ENCODE measurements around the gene MRPL3. TPM values are rescaled to one million over a fixed set of nuclear protein-coding genes. Genes with fewer than 3 reads are reported as not detected.

MRPL3 gene
- polyA plus RNA-seq, 2 of the 4 experiments (the other 2 are of a cell fraction) = 108 to 215 TPM

- Histone ChIP-seq H3K4me2 (no peak overlapping the region), H3K4me1 (no peaks in the 10 kb centered on the region), H3K4me3 (no peak overlapping the region), H3K9me3 (no peaks in the 10 kb centered on the region), H3K27ac (no peak overlapping the region)
- POLR2A ChIA-PET = no interaction called here
- DNase-seq (ENCODE audit: low read depth in 1 of 2, low spot score in 1 of 2) (no peak), ATAC-seq (no peak), FAIRE-seq (no peak)
- WGBS (ENCODE audit: missing lambda C conversion rate) = 60% methylated on average over 5 of the region's 5 CpGs
- no peak for TF ChIP-seq CTCF (IDR thresholded peaks at IDR 0.05)
- TF ChIP-seq MAFK (IDR thresholded peaks at IDR 0.05; ENCODE audit: partially characterized antibody) = no peak
- no peak for TF ChIP-seq FOXS1 (CRISPR knock-in tag; IDR thresholded peaks at IDR 0.05)
- no peak for TF ChIP-seq HOXA7 (CRISPR knock-in tag; IDR thresholded peaks at IDR 0.05)
- TF ChIP-seq ZC3H11A (IDR thresholded peaks at IDR 0.05) = no peak
- no peak for TF ChIP-seq TFCP2L1 (CRISPR knock-in tag; IDR thresholded peaks at IDR 0.05)
- no peak for TF ChIP-seq USF2 (IDR thresholded peaks at IDR 0.05)
- no peak for TF ChIP-seq KDM1A (IDR thresholded peaks at IDR 0.05; ENCODE audit: low read depth)
- TF ChIP-seq RNF2 (IDR thresholded peaks at IDR 0.05; ENCODE audit: borderline replicate concordance, low read depth) = no peak
- no peak for TF ChIP-seq JUN (IDR thresholded peaks at IDR 0.05)
- no peak for TF ChIP-seq HOXB13 (CRISPR knock-in tag; IDR thresholded peaks at IDR 0.05; ENCODE audit: low read depth)
- TF ChIP-seq ZNF302 (CRISPR knock-in tag; IDR thresholded peaks at IDR 0.05) = no peak
- CTCF ChIA-PET = no interaction called here
Observed at GRCh38 chr3:131431754-131432153, 71.0 kb downstream of the MRPL3 start.

GRCh38 chr3:131427226-131427625, 75.5 kb downstream of the MRPL3 start:
- Histone ChIP-seq H3K9me3 (no peaks in the 10 kb centered on the region), H3K27ac (no peak overlapping the region), H3K4me3 (no peak overlapping the region), H3K4me2 (no peak overlapping the region), H3K4me1 (no peaks in the 10 kb centered on the region)
- FAIRE-seq (no peak), DNase-seq (ENCODE audit: low read depth in 1 of 2, low spot score in 1 of 2) (no peak), ATAC-seq (no peak)
- WGBS (ENCODE audit: missing lambda C conversion rate) = 21% methylated on average over 2 of the region's 2 CpGs
- ChIA-PET POLR2A (no interaction called here), CTCF (no interaction called here)
- TF ChIP-seq JUNB (IDR thresholded peaks at IDR 0.05) = no peak
- no peak for TF ChIP-seq MAX (IDR thresholded peaks at IDR 0.05)
- no peak for TF ChIP-seq PHF8 (IDR thresholded peaks at IDR 0.05; ENCODE audit: borderline replicate concordance, low read depth)
- TF ChIP-seq EHF (CRISPR knock-in tag; IDR thresholded peaks at IDR 0.05) = no peak
- no peak for TF ChIP-seq ZFP36 (IDR thresholded peaks at IDR 0.05; ENCODE audit: borderline replicate concordance, partially characterized antibody)
- TF ChIP-seq USF2 (IDR thresholded peaks at IDR 0.05) = no peak
- no peak for TF ChIP-seq RARB (CRISPR knock-in tag; IDR thresholded peaks at IDR 0.05)
- no peak for TF ChIP-seq EP300 (IDR thresholded peaks at IDR 0.05)
- no peak for TF ChIP-seq CHD4 (IDR thresholded peaks at IDR 0.05; ENCODE audit: borderline replicate concordance)
- no peak for TF ChIP-seq BHLHE40 (IDR thresholded peaks at IDR 0.05; ENCODE audit: low read depth, low read length)

GRCh38 chr3:131421957-131422498, 80.7 kb downstream of the MRPL3 start:
- ChIA-PET CTCF (interaction anchor here (0.5 kb wide), 1 partner anchor 547 kb away, joined by 3 read pairs; no protein-coding TSS in a partner anchor), POLR2A (no interaction called here)
- H3K9me3 ChIP-seq = no peaks in the 10 kb centered on the region
- no peak overlapping the region for H3K4me2 ChIP-seq
- no peak for FAIRE-seq
- ATAC-seq = no peak
- H3K4me1 ChIP-seq = no peaks in the 10 kb centered on the region
- no peak overlapping the region for H3K4me3 ChIP-seq
- DNase-seq (ENCODE audit: low read depth in 1 of 2, low spot score in 1 of 2) = no peak
- H3K27ac ChIP-seq = no peak overlapping the region
- TF ChIP-seq E2F6 (IDR thresholded peaks at IDR 0.05; ENCODE audit: borderline replicate concordance, low read depth) (no peak), REST (IDR thresholded peaks at IDR 0.05) (no peak), HDAC2 (IDR thresholded peaks at IDR 0.05) (no peak), BCL3 (IDR thresholded peaks at IDR 0.05) (no peak)

All from A549 (cell line).